HG02885 (cell line): ENCODE measurements around the gene TTC21A.

Source experiments
- ATAC-seq: cut with Tn5 transposase; IDR thresholded peaks from one replicate; pipeline ENCODE4 v1.9.1; 2021; ENCODE audit warnings: mild to moderate bottlenecking; ENCODE audit not compliant: unreplicated experiment, poor library complexity

The TTC21A gene

DNA sequence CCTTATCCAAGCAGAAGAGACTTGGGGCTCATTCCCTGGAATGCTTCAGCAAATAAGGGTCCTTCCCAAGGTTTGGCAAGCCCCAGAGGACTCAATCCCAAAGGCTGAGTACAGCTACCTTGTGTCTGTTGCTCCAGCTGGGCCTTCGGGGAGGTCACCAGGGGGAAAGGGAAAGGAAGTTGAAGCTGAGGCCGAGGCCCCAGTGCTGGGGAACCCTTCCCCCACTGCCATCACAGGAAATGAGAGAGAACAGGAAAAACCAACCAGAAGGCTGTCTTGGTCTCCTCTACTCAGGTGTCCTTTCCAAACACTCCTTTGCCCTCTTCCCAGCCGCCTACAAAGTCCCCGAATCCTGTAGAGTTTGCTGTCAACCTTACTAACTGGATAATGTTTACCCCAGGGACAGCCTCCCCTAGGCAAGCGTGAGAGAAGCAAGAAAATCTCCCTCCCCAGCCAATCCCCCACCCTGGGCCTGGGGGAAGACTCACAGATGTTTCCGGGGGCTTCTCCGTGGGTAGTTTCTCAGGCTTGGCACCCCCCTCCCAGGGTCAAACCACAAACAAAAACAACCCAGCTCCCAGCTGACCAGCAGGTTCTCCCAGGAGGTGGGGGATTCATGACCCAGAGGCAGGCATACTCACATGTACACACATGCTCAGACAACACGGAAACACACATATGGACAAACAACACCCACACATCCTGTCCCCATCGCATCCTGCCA, 40.4 kb downstream of the TTC21A start:
- ATAC-seq, result peak; percentile 28

DNA sequence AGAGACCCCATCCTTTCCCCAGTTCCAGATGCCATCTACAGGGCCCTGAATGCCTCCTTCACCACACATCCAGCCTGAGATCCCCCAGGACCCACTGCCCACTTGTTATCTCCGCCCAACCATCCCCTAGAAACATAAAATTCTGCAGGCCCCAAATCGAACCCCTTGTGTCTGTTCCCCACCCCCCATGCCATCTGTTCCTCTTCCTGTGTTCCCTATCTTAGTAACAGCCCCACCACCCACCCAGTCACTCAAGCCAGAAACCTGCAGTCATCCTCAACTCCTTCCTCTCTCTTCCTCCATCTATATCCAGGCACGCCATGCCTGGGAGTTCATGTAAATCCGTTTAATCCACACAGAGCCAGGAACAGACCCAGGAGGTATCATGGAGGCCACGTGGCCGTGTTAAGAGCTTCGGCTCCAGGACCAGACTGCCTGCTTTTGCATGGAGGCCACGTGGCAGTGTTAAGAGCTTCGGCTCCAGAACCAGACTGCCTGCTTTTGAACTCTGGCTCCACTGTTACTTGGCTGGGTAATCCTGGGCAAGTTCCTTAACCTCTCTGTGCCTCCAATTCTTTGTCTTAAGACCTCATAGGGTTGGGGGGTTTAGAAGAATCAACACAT, 41.1 kb downstream of the TTC21A start:
- no peak for ATAC-seq

GRCh38 chr3:39149059-39149455, 41.6 kb downstream of the TTC21A start:
- no peak for ATAC-seq

DNA sequence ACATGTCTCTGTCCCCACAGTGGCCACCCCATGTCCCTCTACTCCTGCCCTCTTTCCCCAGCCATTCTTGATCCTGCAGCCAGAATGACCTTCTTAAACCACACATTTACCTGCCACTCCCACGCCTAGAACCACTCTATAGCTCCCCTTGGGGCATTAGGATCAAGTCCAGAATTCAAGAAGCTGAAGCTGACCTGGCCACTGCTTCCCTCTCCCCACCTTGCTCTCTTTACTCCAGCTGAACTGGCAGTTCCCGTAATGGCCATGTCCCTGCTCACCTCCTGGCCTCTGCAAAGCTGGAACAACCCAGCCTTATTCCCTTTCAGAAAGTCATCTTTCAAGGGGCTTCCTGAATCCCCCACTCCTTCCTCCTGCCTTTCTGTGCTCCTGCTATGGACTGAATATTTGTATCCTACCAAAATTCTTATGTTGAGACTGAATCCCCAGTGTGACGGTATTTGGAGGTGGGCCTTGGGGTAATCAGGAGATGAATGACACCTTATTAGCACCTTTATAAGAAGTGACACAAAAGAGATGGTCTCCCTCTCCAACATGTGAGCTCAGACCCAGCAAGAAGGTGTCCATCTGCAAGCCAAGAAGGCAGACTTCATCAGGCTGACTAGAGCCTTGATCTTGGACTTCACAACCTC, 42.1 kb downstream of the TTC21A start:
- ATAC-seq, result no peak

DNA sequence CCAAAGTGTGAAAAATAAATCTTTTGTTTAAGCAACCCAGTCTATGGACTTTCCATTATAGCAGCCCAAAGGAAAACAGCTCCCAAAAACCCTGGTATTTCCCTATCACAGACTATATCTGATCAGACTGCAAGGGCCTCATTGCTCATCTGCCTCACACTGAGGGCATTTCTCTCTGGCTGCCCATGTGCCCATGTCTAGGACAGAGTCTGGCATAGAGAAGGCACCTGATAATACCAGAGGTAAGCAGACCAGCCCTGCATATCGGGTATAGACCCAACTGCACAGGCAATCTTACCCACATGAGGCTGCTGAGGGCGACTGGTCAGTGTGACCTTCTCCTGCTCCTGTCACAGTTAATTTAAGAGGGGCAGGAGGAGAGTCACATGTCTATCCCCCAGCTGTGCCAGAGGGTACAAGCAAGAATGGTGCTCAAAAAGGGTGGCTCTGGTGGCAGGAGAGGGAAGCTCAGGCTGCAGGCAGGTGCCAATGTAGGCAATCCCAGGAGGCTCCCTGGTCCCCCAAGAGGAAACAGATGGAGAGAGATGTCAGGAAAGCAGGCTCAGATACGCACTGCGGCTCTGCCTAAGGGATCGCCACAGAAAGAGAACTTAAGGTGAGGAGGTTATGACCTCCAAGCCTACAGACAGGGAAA, 42.8 kb downstream of the TTC21A start:
- no peak for ATAC-seq

DNA sequence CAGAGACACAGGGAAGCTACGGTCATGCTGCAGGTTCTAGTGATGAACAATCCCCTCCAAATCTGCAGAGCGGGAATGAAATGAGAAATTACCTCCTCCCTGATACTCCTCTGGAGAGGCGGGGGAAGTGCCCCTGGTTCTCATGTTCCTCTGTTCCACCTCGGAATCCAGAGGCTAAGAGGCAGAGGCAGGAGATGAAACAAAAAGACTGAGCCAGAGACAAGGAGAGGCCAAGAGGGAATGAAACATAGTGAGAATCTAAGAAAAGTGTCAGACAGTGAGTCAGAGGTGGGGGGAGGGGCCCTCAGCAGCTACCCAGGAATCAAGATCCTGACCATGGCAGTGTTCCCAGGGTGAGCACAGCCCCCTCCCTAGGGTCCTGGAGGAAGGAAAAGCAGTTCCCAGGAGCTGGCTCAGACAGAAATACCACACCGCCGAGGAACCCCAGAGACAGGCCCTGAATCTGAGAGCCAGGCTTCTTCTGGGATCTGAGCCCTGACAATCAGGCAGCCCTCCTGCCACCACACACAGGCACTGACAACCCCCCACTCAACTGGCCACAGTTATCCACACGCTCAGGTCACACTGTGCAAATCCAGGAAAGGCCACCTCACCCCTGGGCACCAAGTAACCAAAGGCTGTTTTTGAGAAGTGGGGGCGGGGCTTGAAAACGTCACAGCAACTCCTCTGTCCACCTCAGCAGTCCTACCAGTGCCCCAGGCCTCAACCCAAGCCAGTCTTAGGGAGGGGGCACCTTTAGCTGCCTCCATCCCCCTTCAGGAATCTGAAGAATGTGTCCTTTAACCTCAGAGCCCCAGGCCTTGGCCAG, 43.5 kb downstream of the TTC21A start:
- ATAC-seq, result no peak

GRCh38 chr3:39153977-39154279, 46.4 kb downstream of the TTC21A start:
- no peak for ATAC-seq

- ATAC-seq, result no peak
Measured at GRCh38 chr3:39154280-39155021, 47.0 kb downstream of the TTC21A start.

DNA sequence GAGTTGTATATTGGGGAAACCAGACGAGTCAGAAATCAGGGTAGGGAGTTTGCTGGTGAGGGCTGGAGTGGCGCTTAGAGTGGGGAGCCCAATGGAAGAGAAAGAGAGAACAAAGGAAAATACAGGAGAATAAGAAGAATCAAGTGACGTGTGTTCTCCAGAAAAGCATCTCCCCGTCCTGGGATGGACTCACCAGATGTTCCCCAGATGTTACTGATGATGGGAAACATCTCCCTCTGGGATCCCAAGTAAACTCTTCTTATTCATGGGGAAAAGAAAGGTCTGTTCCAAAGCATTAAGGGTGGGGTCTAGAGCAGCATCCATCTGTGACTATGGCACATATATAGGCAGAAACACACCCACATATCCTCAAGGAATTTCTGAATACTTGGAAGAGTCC, 48.9 kb downstream of the TTC21A start:
- ATAC-seq, result no peak

DNA sequence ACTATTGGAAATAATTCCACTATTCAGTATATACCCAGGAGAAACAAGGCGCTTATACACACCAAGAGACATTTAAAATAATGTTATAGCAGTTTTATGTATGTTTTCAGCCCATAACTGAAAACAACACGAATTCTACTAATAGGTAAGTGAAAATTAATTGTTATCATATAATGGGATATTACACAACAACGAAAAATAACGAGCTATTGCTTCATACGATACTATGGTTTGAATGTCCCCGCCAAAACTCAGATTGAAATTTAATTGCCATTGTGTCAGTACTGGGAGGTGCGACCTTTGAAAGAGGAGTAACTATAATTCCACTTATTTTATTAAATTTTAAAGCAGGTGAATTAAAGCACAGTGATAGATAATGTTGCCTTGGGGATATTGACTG, 49.9 kb downstream of the TTC21A start:
- ATAC-seq, result no peak

GRCh38 chr3:39158148-39158715, 50.8 kb downstream of the TTC21A start:
- no peak for ATAC-seq

GRCh38 chr3:39164414-39164813, 56.9 kb downstream of the TTC21A start:
- ATAC-seq, result no peak

GRCh38 chr3:39165518-39165917, 58.0 kb downstream of the TTC21A start:
- ATAC-seq, result no peak

DNA sequence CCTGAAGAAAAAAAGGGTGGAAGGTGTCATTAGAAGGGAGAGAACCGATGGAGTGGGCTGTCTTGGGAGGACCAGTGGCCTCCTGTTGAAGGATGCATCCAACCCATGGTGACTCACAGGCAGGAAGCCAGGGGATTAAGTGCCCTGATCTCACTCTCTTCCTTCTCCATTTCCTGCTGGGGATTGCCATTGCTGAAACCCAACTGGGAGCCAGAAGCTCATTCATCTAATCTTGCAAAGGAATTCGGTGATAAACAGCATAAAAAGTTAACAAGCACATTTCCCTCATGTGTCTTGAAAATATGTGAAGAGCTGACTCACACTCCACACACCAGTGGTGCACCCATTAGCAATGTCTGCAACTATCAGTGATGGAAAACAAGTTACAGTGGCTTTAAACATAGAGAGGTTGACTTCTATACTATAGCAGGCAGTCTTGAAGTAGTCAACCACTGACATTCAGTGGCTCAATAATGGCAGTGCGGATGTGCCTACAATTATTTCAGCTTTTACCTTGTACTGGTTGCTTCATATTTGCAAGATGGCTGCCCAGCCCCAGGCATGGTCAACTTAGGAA, 58.7 kb downstream of the TTC21A start:
- ATAC-seq, result no peak

- ATAC-seq, result no peak
Measured at GRCh38 chr3:39166932-39167532, 59.6 kb downstream of the TTC21A start.

- no peak for ATAC-seq
Measured at GRCh38 chr3:39168156-39168780, 60.8 kb downstream of the TTC21A start.

GRCh38 chr3:39169712-39170111, 62.2 kb downstream of the TTC21A start:
- ATAC-seq, result no peak

DNA sequence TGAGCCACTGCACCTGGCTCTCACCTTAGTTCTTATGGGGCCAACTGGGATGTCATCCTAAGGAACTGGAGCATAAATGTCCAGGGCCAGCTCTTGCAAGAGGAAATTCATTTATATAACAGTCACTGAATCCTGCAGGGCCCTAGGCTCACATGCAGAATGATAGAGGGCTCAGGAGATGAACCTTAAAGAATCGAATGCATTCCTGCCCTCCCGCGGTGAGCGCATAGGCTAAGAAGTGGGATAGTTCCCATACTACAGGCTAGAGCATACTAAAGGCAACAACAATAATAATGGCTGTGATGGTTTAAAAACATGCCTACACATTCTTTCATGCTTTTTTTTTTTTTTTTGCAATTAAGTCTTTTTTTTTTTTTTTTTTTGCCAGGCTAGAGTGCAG, 63.0 kb downstream of the TTC21A start:
- ATAC-seq, result no peak
